RWPE2 (cell line): Measurements from ENCODE around the gene DOK6.

ENCODE experiments used
- ATAC-seq: fragments of 200-7000 bp; cut with Tn5 transposase; 3 replicates; pipeline ENCODE4 v1.9.1; 2021; ENCODE audit warnings: low read depth
- DNase-seq: peaks from one replicate; pipeline ENCODE4 v3.0.0-alpha.2; 2020; ENCODE audit warnings: low spot score
- H3K27ac ChIP-seq: fragments of 450-650 bp; 2 replicates; pipeline ENCODE4 v1.5.1; 2017; ENCODE audit warnings: mild to moderate bottlenecking; ENCODE audit not compliant: poor library complexity, severe bottlenecking
- H3K27me3 ChIP-seq: fragments of 250-450 bp; sonication (Bioruptor Pico); 2 replicates; pipeline ENCODE4 v1.5.1; 2021; ENCODE audit warnings: mild to moderate bottlenecking, moderate library complexity; ENCODE audit not compliant: insufficient read depth, poor library complexity, severe bottlenecking
- H3K36me3 ChIP-seq: fragments of 250-450 bp; sonication (Bioruptor Pico); 2 replicates; pipeline ENCODE4 v1.5.1; 2020; ENCODE audit warnings: low read depth, mild to moderate bottlenecking, moderate library complexity
- H3K4me1 ChIP-seq: fragments of 250-450 bp; sonication (Bioruptor Pico); 2 replicates; pipeline ENCODE4 v1.5.1; 2021; ENCODE audit warnings: mild to moderate bottlenecking, moderate library complexity; ENCODE audit not compliant: insufficient read depth, poor library complexity, severe bottlenecking
- H3K4me3 ChIP-seq: fragments of 250-450 bp; sonication (Bioruptor Pico); 2 replicates; pipeline ENCODE4 v1.5.1; 2021; ENCODE audit warnings: mild to moderate bottlenecking, moderate library complexity; ENCODE audit not compliant: severe bottlenecking
- H3K9me3 ChIP-seq: fragments of 250-450 bp; sonication (Bioruptor Pico); 2 replicates; pipeline ENCODE4 v1.5.1; 2021; ENCODE audit warnings: mild to moderate bottlenecking, moderate library complexity; ENCODE audit not compliant: severe bottlenecking
- TF ChIP-seq, protein P1 (sequence below): fragments of 450-650 bp; IDR thresholded peaks from one replicate; pipeline ENCODE4 v1.5.1; 2017; ENCODE audit warnings: mild to moderate bottlenecking, moderate library complexity; ENCODE audit not compliant: poor library complexity, severe bottlenecking

The DOK6 gene

DNA sequence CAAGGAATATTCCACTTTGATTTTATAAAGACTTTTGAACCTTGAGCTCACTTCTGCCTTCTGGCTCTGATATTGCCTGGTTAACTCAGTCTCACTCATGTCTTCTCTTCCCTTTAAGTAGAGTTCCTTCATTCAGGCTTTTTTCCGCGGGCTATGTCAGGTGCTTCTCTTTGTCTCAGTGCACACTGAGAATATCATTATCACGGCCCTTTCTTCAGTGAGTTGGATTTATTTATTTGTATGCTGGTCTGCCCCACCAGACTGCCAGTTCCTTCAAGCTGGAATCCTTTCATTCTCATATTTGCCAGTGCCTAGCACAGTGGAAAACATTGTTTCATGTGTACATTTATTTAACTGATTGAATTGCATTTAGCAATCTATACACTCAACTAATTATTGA lies 136.5 kb downstream of the DOK6 start:
- H3K36me3 ChIP-seq, result no peaks in the 10 kb centered on the region
- TF ChIP-seq, protein P1, sequence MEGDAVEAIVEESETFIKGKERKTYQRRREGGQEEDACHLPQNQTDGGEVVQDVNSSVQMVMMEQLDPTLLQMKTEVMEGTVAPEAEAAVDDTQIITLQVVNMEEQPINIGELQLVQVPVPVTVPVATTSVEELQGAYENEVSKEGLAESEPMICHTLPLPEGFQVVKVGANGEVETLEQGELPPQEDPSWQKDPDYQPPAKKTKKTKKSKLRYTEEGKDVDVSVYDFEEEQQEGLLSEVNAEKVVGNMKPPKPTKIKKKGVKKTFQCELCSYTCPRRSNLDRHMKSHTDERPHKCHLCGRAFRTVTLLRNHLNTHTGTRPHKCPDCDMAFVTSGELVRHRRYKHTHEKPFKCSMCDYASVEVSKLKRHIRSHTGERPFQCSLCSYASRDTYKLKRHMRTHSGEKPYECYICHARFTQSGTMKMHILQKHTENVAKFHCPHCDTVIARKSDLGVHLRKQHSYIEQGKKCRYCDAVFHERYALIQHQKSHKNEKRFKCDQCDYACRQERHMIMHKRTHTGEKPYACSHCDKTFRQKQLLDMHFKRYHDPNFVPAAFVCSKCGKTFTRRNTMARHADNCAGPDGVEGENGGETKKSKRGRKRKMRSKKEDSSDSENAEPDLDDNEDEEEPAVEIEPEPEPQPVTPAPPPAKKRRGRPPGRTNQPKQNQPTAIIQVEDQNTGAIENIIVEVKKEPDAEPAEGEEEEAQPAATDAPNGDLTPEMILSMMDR, result no peak
- H3K4me3 ChIP-seq, result no peak overlapping the region
- H3K27me3 ChIP-seq, result peaks cover 6% of the 10 kb centered on the region
- H3K4me1 ChIP-seq, result no peaks in the 10 kb centered on the region
- H3K27ac ChIP-seq, result no peak overlapping the region
- no peak for DNase-seq
- ATAC-seq, result no peak
- no peaks in the 10 kb centered on the region for H3K9me3 ChIP-seq

DNA sequence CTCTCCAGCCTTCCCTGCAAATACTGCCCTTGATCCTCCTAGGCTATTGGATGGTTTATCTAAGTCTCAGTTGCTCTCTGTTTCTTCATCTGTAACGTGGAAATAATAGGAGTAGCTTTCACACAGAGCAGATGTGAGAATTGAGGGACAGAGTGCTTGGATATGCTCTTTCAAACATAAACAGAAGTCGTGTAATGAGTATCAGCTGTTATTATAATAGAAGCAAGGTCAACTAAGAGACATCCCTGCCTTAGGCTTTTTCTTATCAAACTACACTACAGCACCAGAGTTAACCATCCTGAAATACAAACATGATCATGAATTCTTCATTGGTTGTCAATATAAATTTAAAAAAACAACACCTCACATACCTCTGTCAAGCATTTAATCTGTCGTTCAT lies 138.2 kb downstream of the DOK6 start:
- Histone ChIP-seq H3K4me3 (no peak overlapping the region), H3K27me3 (peaks cover 16% of the 10 kb centered on the region), H3K4me1 (no peaks in the 10 kb centered on the region), H3K36me3 (no peaks in the 10 kb centered on the region), H3K9me3 (no peaks in the 10 kb centered on the region), H3K27ac (no peak overlapping the region)
- ATAC-seq, result no peak
- TF ChIP-seq, protein P1, result no peak
- DNase-seq, result no peak

DNA sequence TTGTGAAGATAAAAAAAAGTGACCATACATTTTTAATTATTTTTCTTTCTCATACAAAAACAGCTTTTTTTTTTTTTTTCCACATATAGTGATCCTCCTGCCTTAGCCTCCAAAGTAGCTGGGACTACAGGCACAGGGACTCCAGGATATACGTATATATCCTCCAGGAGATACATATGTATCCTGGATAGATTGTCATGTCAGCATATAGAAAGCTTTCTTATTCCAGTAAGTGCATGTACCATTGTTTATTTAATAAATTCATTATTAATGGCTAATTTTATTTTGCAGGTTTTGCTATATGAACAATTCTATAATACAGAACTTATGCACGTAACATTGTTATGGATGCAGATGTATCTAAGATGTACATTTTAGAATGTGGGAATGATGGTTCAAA lies 138.7 kb downstream of the DOK6 start:
- TF ChIP-seq, protein P1, result no peak

DNA sequence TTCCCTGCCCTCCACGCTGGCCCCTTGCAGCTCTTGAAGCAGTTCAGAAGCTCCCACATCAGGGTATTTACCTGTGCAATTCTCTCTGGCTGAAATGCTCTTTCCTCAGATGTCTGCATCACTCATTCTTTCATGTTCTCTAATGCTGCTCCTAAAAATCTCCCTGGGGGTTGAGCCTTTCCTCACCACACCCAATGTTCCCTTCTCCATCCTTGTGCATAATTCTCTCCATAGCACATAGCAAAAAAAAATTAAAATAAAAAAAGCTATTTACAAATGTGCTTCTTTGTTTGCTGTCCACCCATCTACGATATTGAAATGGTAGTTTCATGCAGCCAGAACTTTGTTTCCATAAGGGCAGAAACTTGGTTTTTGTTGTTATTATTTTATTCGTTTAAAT lies 155.5 kb downstream of the DOK6 start:
- ATAC-seq, result no peak
- no peak overlapping the region for H3K27ac ChIP-seq
- TF ChIP-seq, protein P1, result no peak

More for the DNA sequence above, 138.7 kb downstream of the DOK6 start:
- Histone ChIP-seq H3K4me3 (no peak overlapping the region), H3K4me1 (no peaks in the 10 kb centered on the region), H3K27me3 (peaks cover 16% of the 10 kb centered on the region), H3K9me3 (no peaks in the 10 kb centered on the region), H3K36me3 (no peaks in the 10 kb centered on the region), H3K27ac (no peak overlapping the region)
- no peak for ATAC-seq
- no peak for DNase-seq

DNA sequence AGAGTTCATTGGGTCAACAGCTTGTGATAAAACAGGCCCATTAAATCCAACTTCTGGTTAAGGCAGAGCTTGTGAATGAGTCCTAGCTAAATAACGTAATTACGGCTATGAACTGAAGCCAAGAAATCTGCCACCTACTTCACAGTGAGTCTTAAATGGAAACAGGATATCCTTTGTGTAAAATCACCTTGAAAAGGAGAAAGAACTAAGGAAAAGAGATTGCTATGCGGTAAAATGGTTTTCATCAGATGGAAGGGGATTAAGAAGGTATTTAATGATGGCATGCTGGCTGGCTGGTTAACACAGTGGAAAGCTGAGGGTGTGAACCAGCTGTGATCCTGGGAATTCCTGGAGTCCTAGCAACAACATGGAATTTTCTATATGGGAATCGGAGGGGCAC lies 156.6 kb downstream of the DOK6 start:
- no peak overlapping the region for H3K4me3 ChIP-seq
- peaks cover 2% of the 10 kb centered on the region for H3K27me3 ChIP-seq
- H3K36me3 ChIP-seq, result no peaks in the 10 kb centered on the region
- H3K4me1 ChIP-seq, result no peaks in the 10 kb centered on the region
- ATAC-seq (no peak), DNase-seq (no peak)
- no peak overlapping the region for H3K27ac ChIP-seq
- TF ChIP-seq, protein P1, result no peak
- H3K9me3 ChIP-seq, result no peaks in the 10 kb centered on the region

More for the DNA sequence above, 155.5 kb downstream of the DOK6 start:
- Histone ChIP-seq H3K4me3 (no peak overlapping the region), H3K9me3 (no peaks in the 10 kb centered on the region), H3K4me1 (peaks cover 8% of the 10 kb centered on the region), H3K27me3 (peaks cover 2% of the 10 kb centered on the region), H3K36me3 (no peaks in the 10 kb centered on the region)
- DNase-seq, result no peak
